ENCODE results near the gene ZNF445.
"Not testable (repeated sequence)": the region's sequence is repeated elsewhere in the genome, so short reads cannot be mapped to it uniquely, and the experiment has no call there.

ZNF445 gene

GRCh38 chr3:44474886-44475285, 2.6 kb downstream of the ZNF445 start:
- DNase-seq, result not testable (repeated sequence)

GRCh38 chr3:44470430-44470829, 7.0 kb downstream of the ZNF445 start:
- DNase-seq, result no peak

DNA sequence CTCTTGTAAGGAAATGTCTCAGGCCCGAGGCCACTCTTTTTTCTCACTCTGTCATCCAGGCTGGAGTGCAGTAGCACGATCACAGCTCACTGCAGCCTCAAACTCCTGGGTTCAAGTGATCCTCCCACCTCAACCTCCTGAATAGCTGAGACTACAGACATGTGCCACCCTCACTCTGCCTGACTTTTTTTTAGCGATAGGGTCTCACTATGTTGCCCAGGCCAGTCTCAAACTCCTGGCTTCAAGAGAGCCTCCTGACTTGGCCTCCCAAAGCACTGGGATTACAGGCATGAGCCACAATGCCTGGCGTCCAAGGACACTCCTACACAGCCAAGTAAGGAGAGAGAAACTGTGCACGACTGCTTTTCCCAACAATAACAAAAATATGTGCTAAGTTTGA, 7.6 kb downstream of the ZNF445 start:
- no peak for DNase-seq

DNA sequence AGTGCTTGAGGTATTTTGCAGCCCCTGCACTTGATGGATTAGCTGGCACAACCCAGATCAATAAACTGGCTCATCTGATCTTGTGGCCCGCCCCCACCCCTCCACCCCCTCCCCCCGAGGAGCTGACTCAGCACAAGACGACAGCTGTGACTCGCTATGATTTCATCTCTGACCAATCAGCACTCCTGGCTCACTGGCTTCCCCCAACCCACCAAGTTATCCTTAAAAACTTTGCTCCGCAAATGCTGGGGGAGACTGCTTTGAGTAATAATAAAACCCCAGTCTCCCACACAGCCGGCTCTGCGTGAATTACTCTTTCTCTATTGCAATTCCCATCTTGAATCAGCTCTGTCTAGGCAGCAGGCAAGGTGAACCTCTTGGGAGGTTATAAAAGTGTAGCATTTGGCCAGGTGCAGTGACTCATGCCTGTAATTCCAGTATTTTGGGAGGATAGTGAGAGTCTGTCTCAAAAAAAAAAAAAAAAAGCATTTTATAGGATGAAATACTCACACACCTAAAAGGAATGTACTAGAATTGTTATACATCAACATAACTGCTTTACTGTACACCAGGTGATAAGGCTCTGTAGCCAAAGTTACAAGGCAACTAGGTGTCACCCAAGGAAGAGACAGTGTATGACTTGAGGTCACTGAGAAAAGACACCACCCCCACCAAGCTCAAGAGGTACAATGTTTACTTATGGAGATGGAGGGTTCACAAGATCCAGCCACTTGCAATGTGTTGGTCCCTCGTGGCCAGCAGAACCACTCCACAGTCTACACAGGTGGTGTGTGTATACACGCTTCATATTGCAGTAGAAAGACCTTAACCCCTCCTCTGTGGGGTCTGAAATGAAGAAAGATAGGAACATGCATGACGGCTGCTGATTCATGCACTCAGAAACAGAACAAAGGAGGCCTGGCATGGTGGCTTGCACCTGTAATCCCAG, 8.6 kb downstream of the ZNF445 start:
- peak in 2 of 5 experiments; percentile 7 to 49 for DNase-seq

- not testable (repeated sequence) for DNase-seq
Observed at GRCh38 chr3:44468099-44468537, 9.4 kb downstream of the ZNF445 start.

- DNase-seq, result no peak
Observed at GRCh38 chr3:44467241-44467640, 10.2 kb downstream of the ZNF445 start.

DNA sequence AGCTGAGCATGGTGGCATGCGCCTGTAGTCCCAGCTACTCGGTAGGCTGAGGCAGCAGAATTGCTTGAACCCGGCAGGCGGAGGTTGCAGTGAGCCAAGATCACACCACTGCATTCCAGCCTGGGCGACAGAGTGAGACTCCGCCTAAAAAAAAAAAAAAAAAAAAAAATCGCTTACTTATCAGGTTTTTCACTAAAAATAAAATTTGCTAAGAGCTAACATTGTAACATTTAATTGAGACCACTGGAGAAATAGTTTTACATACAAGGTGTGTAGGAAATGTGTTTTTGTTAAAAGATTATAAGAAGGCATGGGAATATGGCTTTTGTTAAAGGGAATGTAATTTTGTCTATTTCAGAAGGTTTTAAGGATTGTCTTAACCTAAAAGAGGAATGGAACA, 12.6 kb downstream of the ZNF445 start:
- DNase-seq, result not testable (repeated sequence)

DNA sequence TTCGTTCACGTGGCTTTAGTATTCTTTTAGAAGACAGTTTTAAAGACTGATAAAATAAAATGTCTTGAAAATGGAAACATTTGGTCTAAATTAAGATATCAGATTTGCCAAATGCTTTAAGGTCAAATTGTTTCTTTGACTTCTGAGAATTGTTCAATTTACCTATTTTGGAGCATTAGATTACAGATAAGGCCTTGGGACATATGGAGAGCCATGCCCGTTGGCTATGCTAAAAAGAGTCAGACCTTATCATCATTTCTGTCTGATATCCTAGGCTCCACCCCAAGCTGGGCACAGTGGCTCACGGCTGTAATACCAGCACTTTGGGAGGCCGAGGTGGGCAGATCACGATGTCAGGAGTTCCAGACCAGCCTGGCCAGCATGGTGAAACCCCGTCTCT, 13.0 kb downstream of the ZNF445 start:
- no peak for DNase-seq

- DNase-seq, result not testable (repeated sequence)
Observed at GRCh38 chr3:44460050-44460449, 17.4 kb downstream of the ZNF445 start.

- DNase-seq, result no peak
Observed at GRCh38 chr3:44455318-44455717, 22.2 kb downstream of the ZNF445 start.

DNA sequence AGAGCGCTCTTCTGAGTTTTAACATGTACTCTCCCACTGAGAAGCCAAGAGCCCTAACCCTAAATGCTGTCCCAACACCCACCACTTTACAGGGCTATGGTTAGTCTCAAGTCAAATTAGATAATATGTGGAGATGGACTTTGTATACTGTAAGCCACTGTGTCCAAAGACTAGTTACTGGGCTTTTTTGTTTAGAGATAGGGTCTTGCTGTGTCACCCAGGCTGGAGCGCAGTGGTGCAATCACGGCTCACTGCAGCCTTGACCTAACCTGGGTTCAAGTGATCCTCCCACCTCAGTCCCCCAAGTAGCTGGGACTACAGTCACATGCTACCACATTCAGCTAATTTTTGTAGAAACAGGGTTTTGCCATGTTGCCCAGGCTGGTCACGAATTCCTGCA, 23.2 kb downstream of the ZNF445 start:
- DNase-seq, result no peak

GRCh38 chr3:44451441-44451840, 26.0 kb downstream of the ZNF445 start:
- no peak for DNase-seq

DNA sequence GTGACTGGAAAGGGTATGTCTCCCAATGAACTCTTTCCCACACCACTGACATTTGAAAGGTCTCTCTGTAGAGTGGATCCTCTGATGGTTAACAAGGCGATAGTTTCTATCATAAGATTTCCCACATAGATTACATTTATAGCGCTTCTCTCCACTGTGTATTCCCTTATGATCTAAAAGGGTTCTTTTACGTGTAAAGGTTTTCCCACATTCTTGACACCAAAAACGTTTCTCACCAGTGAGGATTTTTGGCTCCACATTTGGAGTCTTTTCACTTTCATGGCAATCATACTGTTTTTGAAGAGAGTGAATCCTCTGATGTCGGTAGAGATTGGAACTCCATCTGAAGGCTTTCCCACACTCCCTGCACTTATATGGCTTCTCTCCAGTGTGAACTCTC, 30.5 kb downstream of the ZNF445 start:
- no peak for DNase-seq

- DNase-seq, result no peak
Observed at GRCh38 chr3:44445786-44446185, 31.7 kb downstream of the ZNF445 start.

DNA sequence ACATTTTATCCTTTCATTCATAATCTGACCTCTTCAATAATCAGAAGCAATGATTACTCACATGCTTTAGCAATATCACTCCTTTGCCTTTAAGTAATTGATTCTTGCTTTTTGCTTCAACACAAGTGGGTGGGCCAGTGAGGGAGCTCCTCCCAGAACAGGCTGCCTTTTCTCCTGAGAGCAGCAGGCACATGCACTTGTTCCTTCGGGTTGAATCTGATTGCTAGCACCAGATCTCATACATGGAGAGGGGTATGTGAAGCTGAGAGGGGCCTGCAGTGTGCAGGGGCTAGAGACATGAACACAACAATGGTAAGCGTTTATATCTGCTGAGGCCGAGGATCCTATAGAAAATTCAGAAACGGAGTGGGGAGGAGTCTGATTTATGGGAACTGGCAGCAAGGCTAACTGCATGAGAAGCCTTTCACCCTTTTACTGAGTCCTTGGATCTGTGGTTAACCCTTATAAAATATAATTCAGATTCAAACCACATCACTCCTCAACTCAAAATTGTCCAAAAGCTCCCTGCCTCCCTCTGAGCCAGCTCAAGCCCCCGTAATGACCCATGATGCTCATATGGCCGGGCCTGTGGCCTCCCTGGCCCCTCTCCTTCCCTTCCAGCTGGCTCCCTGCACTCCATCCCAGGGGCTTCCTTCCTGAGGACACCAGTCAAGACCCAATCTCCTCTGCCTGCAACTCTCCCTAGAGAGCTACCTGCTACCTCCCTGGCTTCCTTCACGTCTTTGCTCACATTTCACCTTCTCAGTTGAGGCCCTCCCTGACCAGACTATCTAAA, 32.4 kb downstream of the ZNF445 start:
- no peak for DNase-seq

DNA sequence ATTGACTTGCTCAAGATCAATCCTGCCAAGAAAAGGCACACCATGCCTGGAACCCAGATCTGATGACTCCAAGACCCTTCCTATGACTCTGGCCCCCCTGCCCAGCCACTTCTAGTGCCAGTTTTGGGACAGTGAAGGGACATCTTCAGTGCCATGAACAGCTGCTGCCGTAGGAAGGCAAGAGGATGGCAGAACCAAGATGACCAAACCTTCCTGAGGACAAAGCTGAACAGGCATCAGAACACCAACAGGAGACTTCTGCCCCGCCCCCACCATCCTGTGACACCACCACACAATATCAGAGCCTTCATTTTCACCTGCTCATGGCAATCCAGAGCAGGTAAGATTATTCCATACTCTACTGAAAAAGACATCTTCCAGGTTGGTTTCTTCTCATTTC, 33.0 kb downstream of the ZNF445 start:
- DNase-seq, result no peak

DNA sequence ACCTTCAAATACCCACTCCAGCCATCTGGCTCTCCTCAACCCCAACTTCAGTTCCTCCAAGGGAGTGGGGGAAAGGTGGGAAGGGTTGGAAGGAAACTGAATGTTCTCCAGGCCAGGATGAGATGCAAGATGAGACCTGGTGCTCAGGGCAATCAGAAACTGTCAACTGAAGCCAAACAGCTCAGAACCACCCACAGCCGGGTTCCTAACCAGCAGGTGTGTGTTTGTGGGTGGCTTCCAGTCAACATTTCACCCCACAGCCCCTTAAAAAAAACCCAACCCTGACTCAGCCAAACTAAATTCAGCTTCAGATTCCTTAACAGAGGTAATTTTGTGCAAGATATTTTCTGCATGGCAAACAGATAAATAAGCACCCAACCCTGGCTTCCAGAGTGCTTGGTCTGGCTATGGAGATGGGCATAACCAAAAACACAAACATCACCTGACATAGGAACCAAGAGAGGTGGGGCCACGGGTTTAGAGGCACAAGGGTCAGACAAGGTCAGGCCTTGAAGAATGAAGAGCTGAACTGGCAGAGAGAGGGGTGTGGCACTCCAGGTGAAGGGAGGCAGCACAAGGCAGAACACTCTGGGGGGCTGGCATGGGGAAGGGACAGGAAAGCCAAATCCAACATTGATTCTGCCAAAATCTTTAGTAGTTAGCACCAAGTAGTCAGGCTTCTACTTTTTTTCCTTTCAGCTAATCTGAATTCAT, 34.7 kb downstream of the ZNF445 start:
- peak in 1 of 5 experiments; percentile 50 for DNase-seq

DNA sequence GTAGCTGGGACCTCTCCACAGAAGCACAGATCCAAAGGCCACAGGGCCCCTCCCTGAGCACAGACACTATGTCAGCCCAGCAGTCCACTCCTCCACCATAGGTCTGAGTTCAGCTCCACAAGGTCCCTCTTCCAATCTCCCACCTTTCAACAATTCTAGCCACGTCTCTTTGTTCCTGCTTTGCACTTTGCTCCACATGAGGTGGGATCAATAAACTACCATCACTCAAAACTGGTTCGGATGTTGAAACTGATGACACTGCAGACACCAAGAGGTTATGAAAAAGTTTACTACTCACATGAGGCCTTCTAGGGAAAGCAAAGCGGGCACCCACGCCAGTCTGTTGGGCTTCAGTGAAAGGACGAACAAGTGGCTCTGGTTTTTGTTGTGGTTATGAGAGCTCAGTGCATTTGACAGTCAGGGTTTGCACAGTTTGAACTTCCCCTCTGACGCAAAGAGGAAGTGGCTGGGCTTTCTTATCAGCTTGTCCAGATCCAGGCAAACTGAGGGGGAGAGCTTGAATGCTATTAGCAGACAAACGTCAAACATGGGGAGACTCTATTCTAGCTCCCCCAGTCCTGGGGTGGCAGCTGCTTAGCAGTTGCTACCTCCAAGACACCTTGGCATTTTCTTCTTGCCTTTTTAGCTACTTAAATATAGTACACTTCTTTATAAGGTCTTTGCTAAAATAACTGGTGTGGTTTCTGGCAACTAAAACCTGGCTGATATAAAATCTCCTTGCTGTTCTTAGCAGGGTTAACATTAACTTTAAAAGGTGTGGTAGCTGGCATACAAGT, 37.8 kb downstream of the ZNF445 start:
- DNase-seq, result peak in 4 of 5 experiments; percentile 33 to 98 (median 62)

DNA sequence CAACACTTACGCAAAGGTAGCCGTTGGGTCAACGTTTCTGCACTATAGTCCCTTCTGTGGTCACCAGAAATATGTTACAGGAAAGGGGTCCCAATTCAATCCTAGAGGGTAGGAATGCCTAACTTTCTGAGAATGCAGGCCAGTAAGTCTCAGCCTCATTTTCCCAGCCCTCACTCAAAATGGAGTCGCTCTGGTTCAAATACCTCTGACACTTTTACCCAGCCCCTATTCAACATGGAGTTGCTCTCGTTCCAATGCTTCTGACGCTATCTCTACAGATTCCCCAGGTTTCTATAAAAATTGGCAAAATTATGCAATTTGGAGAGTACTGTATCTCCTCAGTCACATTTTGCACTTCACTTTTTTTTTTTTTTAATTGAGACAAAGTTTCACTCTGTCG, 39.7 kb downstream of the ZNF445 start:
- no peak for DNase-seq

- no peak for DNase-seq
Observed at GRCh38 chr3:44436181-44436580, 41.3 kb downstream of the ZNF445 start.

- DNase-seq, result no peak
Observed at GRCh38 chr3:44434834-44435510, 42.5 kb downstream of the ZNF445 start.
